Brain pericyte (primary cell): ENCODE data around the gene APH1A.
"Not testable (repeated sequence)": the region's sequence is repeated elsewhere in the genome, so short reads cannot be mapped to it uniquely, and the experiment has no call there.

Source experiments
- DNase-seq: peaks from one replicate; pipeline ENCODE4 v3.0.0-alpha.2; 2012; ENCODE audit warnings: low read depth, low spot score

Gene APH1A

GRCh38 chr1:150233359-150234308 is 35.2 kb downstream of the APH1A start:
- no peak for DNase-seq

DNA sequence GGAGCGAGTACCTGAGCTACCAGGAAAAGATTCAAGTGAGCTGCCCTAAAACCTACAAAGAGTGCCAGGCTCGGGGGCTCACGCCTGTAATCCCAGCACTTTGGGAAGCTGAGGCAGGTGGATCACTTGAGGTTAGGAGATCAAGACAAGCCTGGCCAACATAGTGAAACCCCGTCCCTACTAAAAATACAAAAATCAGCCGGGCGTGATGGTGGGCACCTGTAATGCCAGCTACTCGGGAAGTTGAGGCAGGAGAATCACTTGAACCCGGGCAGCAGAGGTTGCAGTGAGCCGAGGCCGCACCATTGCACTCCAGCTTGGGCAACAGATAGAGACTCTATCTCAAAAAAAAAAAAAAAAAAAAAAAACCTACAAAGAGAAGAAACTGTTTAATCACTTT is 35.9 kb downstream of the APH1A start:
- not testable (repeated sequence) for DNase-seq

DNA sequence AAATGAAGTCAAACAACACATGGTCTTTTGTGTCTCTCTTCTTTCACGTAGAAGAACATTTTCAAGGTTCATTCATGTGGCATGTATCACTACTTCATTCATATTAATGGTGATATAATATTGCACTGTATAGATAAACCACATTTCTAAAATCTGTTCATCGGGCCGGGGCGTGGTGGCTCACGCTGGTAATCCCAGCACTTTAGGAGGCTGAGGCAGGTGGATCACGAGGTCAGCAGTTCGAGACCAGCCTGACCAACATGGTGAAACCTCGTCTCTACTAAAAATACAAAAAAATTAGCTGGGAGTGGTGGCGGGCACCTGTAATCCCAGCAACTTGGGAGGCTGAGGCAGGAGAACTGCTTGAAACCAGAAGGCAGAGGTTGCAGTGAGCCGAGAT is 40.6 kb downstream of the APH1A start:
- DNase-seq = not testable (repeated sequence)

DNA sequence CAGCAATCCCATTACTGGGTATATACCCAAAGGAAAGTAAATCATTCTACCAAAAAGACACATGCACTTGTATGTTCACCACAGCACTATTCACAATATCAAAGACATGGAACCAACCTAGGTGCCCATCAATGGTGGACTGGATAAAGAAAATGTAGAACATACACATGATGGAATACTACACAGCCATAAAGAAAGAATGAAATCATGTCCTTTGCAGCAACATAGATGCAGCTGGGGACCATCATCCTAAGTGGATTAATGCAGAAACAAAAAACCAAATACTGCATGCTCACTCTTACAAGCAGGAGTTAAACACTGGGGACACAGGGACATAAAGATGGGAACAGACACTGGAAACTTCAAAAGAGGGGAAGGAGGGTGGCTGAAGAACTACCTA is 41.6 kb downstream of the APH1A start:
- no peak for DNase-seq

DNA sequence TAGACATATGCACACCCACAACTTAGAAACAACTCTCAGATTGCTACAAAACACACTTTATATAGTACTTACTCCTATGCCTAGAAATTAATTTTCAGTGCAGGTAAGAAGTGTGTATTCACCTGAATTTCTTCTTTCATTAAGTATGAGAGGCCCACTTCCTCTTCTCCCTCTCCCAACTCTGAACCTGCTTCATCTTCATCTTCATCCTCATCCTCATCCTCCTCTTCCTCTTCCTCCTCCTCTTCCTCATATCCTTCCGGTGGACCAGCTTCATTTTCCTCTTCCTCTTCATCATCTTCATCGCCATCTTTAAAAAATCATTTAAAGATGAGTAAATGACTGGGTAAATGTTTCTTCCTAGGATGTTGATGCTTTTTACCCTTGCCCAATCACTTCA is 42.3 kb downstream of the APH1A start:
- no peak for DNase-seq

- no peak for DNase-seq
Measured at GRCh38 chr1:150225546-150225945, 43.3 kb downstream of the APH1A start.

GRCh38 chr1:150224983-150225382 is 43.8 kb downstream of the APH1A start:
- DNase-seq = no peak

- DNase-seq = no peak
Measured at GRCh38 chr1:150221552-150221951, 47.3 kb downstream of the APH1A start.

DNA sequence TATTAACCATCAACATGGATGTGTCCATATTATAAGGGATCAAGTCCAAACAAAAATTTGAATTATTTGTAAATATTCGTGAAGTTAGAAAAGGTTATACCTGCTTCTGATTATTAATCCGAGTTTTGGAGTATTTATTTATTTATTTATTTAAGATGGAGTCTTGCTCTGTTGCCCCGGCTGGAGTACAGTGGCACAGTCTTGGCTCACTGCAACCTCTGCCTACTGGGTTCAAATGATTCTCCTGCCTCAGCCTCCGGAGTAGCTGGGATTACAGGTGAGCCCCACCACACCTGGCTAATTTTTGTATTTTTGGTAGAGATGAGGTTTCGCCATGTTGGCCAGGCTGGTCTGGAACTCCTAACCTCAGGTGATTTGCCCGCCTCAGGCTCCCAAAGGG is 53.0 kb downstream of the APH1A start:
- DNase-seq = not testable (repeated sequence)
